Measurements from ENCODE around the gene TPCN2.

DNA sequence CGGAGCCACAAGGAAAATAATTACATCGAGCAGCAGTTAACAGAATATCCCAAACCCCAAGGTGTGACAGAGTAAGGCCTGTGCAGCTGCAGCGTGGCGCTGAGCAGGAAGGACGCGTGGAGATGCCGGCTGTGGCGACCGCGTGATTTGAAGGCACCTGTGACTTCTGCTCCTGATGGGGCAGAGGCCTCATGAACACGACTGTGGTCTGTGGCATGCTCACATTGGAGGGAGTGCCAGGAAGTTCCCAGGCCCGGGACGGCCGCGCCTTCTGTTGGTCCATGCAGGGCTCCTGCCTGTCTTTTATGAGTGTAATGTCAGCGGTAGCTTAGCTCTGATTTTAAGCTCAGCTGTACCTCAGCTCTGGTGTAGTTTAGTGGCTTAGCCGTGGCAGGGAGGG, 50.4 kb downstream of the TPCN2 start:
- TF ChIP-seq, protein P1, sequence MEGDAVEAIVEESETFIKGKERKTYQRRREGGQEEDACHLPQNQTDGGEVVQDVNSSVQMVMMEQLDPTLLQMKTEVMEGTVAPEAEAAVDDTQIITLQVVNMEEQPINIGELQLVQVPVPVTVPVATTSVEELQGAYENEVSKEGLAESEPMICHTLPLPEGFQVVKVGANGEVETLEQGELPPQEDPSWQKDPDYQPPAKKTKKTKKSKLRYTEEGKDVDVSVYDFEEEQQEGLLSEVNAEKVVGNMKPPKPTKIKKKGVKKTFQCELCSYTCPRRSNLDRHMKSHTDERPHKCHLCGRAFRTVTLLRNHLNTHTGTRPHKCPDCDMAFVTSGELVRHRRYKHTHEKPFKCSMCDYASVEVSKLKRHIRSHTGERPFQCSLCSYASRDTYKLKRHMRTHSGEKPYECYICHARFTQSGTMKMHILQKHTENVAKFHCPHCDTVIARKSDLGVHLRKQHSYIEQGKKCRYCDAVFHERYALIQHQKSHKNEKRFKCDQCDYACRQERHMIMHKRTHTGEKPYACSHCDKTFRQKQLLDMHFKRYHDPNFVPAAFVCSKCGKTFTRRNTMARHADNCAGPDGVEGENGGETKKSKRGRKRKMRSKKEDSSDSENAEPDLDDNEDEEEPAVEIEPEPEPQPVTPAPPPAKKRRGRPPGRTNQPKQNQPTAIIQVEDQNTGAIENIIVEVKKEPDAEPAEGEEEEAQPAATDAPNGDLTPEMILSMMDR (IDR thresholded peaks at IDR 0.05), result no peak
- TF ChIP-seq POLR2AphosphoS5 (IDR thresholded peaks at IDR 0.05) (no peak), POLR2A (IDR thresholded peaks at IDR 0.05) (no peak)
